Fibroblast of villous mesenchyme (primary cell): Measurements from ENCODE around the gene SORCS2. TPM values are rescaled to one million over a fixed set of nuclear protein-coding genes. Genes with fewer than 3 reads are reported as not detected.

Experiments used
- DNase-seq: peaks from one replicate; pipeline ENCODE4 v3.0.0-alpha.2; 2010; ENCODE audit warnings: low read depth
- H3K4me3 ChIP-seq: 2 replicates; pipeline ENCODE4 v1.5.1; 2011; ENCODE audit warnings: low read depth, mild to moderate bottlenecking, low read length
- CTCF ChIP-seq: IDR thresholded peaks from 2 replicates; pipeline ENCODE4 v1.5.1; 2012; ENCODE audit warnings: low read depth, mild to moderate bottlenecking, low read length; ENCODE audit not compliant: insufficient read depth
- total RNA-seq: library from RNA; depleted of rRNA; stranded (reverse); fragments of >200 nt; gene quantifications from 2 replicates; pipeline ENCODE4 v1.2.3, GENCODE V29; 2012

Gene SORCS2
- total RNA-seq, 1 donor = under 0.01 TPM

GRCh38 chr4:7198440-7199128, 6.2 kb downstream of the SORCS2 start:
- DNase-seq = no peak
- no peak for TF ChIP-seq CTCF
- no peak overlapping the region for H3K4me3 ChIP-seq

- H3K4me3 ChIP-seq = no peak overlapping the region
- TF ChIP-seq CTCF = no peak
- no peak for DNase-seq
Observed at GRCh38 chr4:7199129-7199725, 6.9 kb downstream of the SORCS2 start.

GRCh38 chr4:7199771-7200441, 7.6 kb downstream of the SORCS2 start:
- no peak for DNase-seq
- no peak for TF ChIP-seq CTCF
- H3K4me3 ChIP-seq = no peak overlapping the region

- no peak overlapping the region for H3K4me3 ChIP-seq
- TF ChIP-seq CTCF = no peak
Observed at GRCh38 chr4:7200801-7201200, 8.5 kb downstream of the SORCS2 start.

GRCh38 chr4:7201420-7202305, 9.3 kb downstream of the SORCS2 start:
- no peak overlapping the region for H3K4me3 ChIP-seq
- TF ChIP-seq CTCF = no peak
- DNase-seq = peak; percentile 12

More at GRCh38 chr4:7200801-7201200, 8.5 kb downstream of the SORCS2 start:
- no peak for DNase-seq

GRCh38 chr4:7202411-7202810, 10.1 kb downstream of the SORCS2 start:
- no peak overlapping the region for H3K4me3 ChIP-seq
- no peak for DNase-seq
- no peak for TF ChIP-seq CTCF
